SHP77 (cell line): ENCODE results near the gene GALNT18.
A peak's percentile ranks its signal among the peaks of the same experiment; 100 is the strongest.

Source experiments
- DNase-seq, 2 experiments: peaks; one replicate each; lab custom pipeline; 2025; lab: John Stamatoyannopoulos, UW

GALNT18 gene

GRCh38 chr11:11306855-11307254, 314.9 kb downstream of the GALNT18 start:
- no peak for DNase-seq

GRCh38 chr11:11304550-11304949, 317.3 kb downstream of the GALNT18 start:
- DNase-seq: no peak

- no peak for DNase-seq
These were observed 319.2 kb downstream of the GALNT18 start for GRCh38 chr11:11302565-11302964.

GRCh38 chr11:11301212-11301611, 320.6 kb downstream of the GALNT18 start:
- DNase-seq: no peak

GRCh38 chr11:11297578-11297977, 324.2 kb downstream of the GALNT18 start:
- DNase-seq: no peak

GRCh38 chr11:11296434-11296833, 325.4 kb downstream of the GALNT18 start:
- DNase-seq: no peak

- DNase-seq: no peak
These were observed 327.3 kb downstream of the GALNT18 start for GRCh38 chr11:11294551-11294855.

GRCh38 chr11:11293798-11294550, 327.8 kb downstream of the GALNT18 start:
- DNase-seq: no peak

- DNase-seq: no peak
These were observed 329.0 kb downstream of the GALNT18 start for GRCh38 chr11:11292839-11293238.

- peak; percentile 58 to 63 for DNase-seq
These were observed 330.5 kb downstream of the GALNT18 start for GRCh38 chr11:11291041-11292015.

GRCh38 chr11:11290354-11290753, 331.5 kb downstream of the GALNT18 start:
- DNase-seq: no peak

GRCh38 chr11:11289669-11290068, 332.1 kb downstream of the GALNT18 start:
- DNase-seq: no peak

- no peak for DNase-seq
These were observed 332.7 kb downstream of the GALNT18 start for GRCh38 chr11:11288972-11289616.

GRCh38 chr11:11284481-11284880, 337.3 kb downstream of the GALNT18 start:
- DNase-seq: no peak

GRCh38 chr11:11281626-11282025, 340.2 kb downstream of the GALNT18 start:
- DNase-seq: no peak

- DNase-seq: no peak
These were observed 341.0 kb downstream of the GALNT18 start for GRCh38 chr11:11280826-11281225.

- DNase-seq: peak; percentile 26 to 75
These were observed 341.7 kb downstream of the GALNT18 start for GRCh38 chr11:11279956-11280689.

- DNase-seq: no peak
These were observed 349.6 kb downstream of the GALNT18 start for GRCh38 chr11:11272254-11272653.

- no peak for DNase-seq
These were observed 351.5 kb downstream of the GALNT18 start for GRCh38 chr11:11270236-11270775.

- no peak for DNase-seq
These were observed 353.1 kb downstream of the GALNT18 start for GRCh38 chr11:11268706-11269105.

- DNase-seq: no peak
These were observed 353.7 kb downstream of the GALNT18 start for GRCh38 chr11:11268119-11268518.

GRCh38 chr11:11267312-11267711, 354.5 kb downstream of the GALNT18 start:
- DNase-seq: no peak
